Psoas muscle (tissue), 8 donors: ENCODE data around the gene TSC22D2. TPM values are rescaled to one million over a fixed set of nuclear protein-coding genes. Genes with fewer than 3 reads are reported as not detected.
A peak's percentile ranks its signal among the peaks of the same experiment; 100 is the strongest.

ENCODE experiments used
- ATAC-seq, 4 donors: fragments of 200-7000 bp; cut with Tn5 transposase; one replicate each; pipeline ENCODE4 v1.9.1; 2020; ENCODE audit warnings: moderate library complexity in 3 of 4, mild to moderate bottlenecking in 2 of 4
- DNase-seq, 2 donors: peaks; one replicate each; pipeline ENCODE4 v3.0.0-alpha.2; 2020
- H3K27ac ChIP-seq: fragments of 200-600 bp; one replicate; pipeline ENCODE4 v1.8.0; 2022
- H3K27me3 ChIP-seq, 3 donors: fragments of 200-600 bp in 1 of 3; one replicate each; pipeline versions ENCODE4 v1.6.1 to v1.8.0; 2013 to 2022; ENCODE audit warnings: low read length in 2 of 3, mild to moderate bottlenecking in 2 of 3, moderate library complexity in 1 of 3; ENCODE audit not compliant: insufficient read depth in 3 of 3
- H3K36me3 ChIP-seq, 2 donors: fragments of 200-600 bp in 1 of 2; one replicate each; pipeline versions ENCODE4 v1.6.1 to v1.8.0; 2013 to 2022; ENCODE audit warnings: low read depth in 1 of 2, mild to moderate bottlenecking in 1 of 2, moderate library complexity in 1 of 2; ENCODE audit not compliant: insufficient read depth in 1 of 2
- H3K4me1 ChIP-seq: fragments of 200-600 bp; one replicate; pipeline ENCODE4 v1.8.0; 2022
- H3K4me3 ChIP-seq: fragments of 200-600 bp; one replicate; pipeline ENCODE4 v1.8.0; 2022; ENCODE audit warnings: mild to moderate bottlenecking
- H3K9me3 ChIP-seq: fragments of 200-600 bp; one replicate; pipeline ENCODE4 v1.8.0; 2022
- WGBS, 3 donors: extraction: QIAGEN DNeasy Blood & Tissue Kit; methylation state at CpG; one replicate each; pipeline versions ENCODE4 v1.1.6 to v1.1.7; 2013; 5-methylcytosine and 5-hydroxymethylcytosine counted together
- intact Hi-C, 2 donors: fragments of 100-400 bp; cut with DNase I; formaldehyde crosslinking; loops; one replicate each; pipeline versions ENCODE4 v1.11.0 to v1.14.2; 2022
- polyA plus RNA-seq, 3 donors: library from polyadenylated mRNA; stranded (reverse); fragments of 200-250 nt; gene quantifications; one replicate each; pipeline ENCODE4 v1.2.3, GENCODE V29; 2013
- total RNA-seq, 4 donors: library from RNA; stranded (reverse); fragmentation: NEBNext Ultra II Directional in 2 of 4; extraction: Animal tissue kit (Norgen Biotek cat#: 25700) in 2 of 4; gene quantifications; one replicate each; pipeline versions ENCODE4 v1.2.1 to v1.2.4, GENCODE V29; 2021 to 2023
- TF ChIP-seq, protein P1 (sequence below): fragments of 200-600 bp; IDR thresholded peaks from one replicate; pipeline ENCODE4 v1.8.0; 2022; ENCODE audit warnings: antibody characterized with exemption
- donor health status: healthy with polysubstance abuse.
- donor health status: DM: no; HTN: no; CAD: no; lungs with moderate emphysema.
- donor health status: Bipolar disorder and iron deficiency.
- donor health status: healthy.
- donor health status: DM: yes; HTN: yes; CAD: no.
- donor health status: DM: no; HTN: no; CAD: no.
- donor health status: DM: no; HTN: no; CAD: no.
- donor health status: DM: yes; HTN: yes; CAD: no.

Gene TSC22D2
- total and polyA plus RNA-seq, 7 donors, result 10.4 to 63.6 (median 29.7) TPM

DNA sequence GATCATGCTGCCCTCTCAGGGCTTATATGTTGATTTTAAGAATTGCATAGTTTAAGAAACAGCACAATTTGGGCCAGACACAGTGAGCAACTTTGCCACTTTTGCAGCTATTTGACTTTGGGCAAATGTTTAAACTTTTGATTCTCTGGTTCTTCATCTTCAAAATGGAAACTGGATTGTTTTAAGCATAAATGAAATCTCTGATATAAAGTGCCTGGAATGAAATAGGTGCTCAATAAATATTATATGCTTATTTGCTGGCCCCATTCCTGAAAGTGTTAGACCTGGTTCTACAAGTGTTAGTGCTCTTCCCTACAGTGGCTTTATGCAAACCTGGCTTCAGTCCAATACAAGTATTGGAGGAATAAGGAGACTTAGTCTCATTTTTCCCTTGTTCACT lies 33.1 kb upstream of the TSC22D2 start:
- no peak for DNase-seq
- intact Hi-C loops, result loop anchor here (5.0 kb wide), 2 partner anchors 32 to 73 kb away; partner anchors contain the start of gene TSC22D2 (in 1 of the 2)
- H3K4me3 ChIP-seq, result no peak overlapping the region
- ATAC-seq, result no peak
- TF ChIP-seq, protein P1, sequence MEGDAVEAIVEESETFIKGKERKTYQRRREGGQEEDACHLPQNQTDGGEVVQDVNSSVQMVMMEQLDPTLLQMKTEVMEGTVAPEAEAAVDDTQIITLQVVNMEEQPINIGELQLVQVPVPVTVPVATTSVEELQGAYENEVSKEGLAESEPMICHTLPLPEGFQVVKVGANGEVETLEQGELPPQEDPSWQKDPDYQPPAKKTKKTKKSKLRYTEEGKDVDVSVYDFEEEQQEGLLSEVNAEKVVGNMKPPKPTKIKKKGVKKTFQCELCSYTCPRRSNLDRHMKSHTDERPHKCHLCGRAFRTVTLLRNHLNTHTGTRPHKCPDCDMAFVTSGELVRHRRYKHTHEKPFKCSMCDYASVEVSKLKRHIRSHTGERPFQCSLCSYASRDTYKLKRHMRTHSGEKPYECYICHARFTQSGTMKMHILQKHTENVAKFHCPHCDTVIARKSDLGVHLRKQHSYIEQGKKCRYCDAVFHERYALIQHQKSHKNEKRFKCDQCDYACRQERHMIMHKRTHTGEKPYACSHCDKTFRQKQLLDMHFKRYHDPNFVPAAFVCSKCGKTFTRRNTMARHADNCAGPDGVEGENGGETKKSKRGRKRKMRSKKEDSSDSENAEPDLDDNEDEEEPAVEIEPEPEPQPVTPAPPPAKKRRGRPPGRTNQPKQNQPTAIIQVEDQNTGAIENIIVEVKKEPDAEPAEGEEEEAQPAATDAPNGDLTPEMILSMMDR, result no peak
- peaks cover 30% of the 10 kb centered on the region for H3K4me1 ChIP-seq
- H3K27me3 ChIP-seq, result no peaks in the 10 kb centered on the region
- no peak overlapping the region for H3K27ac ChIP-seq
- H3K9me3 ChIP-seq, result no peaks in the 10 kb centered on the region
- no peaks in the 10 kb centered on the region for H3K36me3 ChIP-seq

DNA sequence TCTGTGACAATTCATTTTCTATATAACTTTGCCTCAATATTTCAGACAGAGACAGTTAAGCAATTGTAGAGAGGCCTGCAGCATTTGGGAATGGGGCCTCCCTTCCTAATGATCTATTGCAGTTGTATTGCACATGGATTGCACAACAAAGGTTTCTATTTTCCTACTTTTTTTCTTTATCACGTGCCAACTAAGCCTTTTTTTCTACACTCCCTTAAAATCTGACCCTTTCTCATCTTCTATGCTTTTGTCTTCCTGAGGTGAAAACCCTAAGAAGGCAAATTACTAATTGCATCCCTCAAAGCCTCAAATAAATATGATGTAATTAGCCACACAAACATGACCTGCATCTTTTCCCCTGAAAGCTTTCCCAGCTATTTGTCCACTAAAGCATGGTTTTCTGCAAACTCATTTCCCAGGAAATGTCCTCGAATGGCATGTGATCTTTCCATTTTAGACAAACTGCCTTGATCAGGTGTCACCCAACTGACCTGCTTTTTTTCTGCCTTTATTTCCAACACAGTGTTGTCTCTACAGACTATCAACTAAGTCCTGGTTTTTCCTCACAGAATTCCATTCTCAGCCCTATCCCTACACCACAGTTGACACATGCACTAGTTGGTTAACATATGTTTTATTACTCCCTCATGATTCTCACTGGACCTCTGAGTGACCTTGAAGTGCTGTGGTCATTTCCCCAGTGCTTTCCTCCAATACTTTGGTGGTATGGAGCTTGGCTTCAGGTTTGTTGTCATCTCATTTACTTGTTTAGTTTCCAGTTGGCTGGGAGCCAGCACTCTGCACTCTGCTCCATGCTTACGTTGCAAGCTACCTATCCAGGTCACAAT lies 31.9 kb upstream of the TSC22D2 start:
- DNase-seq, result no peak
- TF ChIP-seq, protein P1, result no peak
- H3K27ac ChIP-seq, result peak overlapping the region; percentile 30

DNA sequence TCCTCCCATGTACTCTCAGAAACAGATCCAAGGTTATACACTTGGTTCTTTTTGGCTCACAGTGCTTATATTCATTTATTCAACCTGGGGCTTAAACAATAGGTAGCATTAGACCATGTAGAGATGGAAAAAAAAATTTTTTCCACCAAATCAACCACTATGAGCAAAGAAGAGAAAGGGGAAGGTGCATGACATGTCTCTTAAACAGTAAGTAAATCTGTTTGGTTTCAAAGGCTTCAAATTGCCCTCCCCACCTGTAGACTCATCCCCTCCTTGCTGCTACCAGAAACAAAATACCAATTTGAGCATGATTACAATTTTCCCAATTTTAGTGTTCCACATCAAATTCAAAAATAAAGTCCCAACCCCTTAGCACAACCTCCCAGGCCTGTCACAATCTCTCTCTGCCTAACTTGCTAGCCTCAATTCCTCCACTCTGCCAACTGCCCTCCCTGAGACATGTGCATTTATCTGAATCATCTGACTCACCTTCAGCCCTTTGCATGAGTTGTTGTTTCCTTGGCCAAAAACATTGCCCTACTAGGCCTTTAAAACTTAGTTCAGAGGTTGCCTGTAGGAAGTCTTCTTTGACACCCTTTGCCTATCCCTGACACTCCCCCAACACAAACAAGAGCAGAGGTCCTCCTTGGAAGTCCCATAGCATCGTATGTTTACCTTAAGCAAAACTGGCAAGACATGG lies 30.3 kb upstream of the TSC22D2 start:
- intact Hi-C loops, result loop anchor here in 1 of 2 donors (5.0 kb wide), 1 partner anchor 75 kb away; no protein-coding TSS in a partner anchor
- WGBS, 3 donors, result 83 to 90% (median 88%) methylated on average over 1 of the region's 1 CpG
- no peaks in the 10 kb centered on the region for H3K9me3 ChIP-seq
- TF ChIP-seq, protein P1, result no peak
- peaks cover 14% of the 10 kb centered on the region for H3K4me1 ChIP-seq
- H3K27me3 ChIP-seq, result no peaks in the 10 kb centered on the region
- DNase-seq (no peak), ATAC-seq (no peak)
- H3K36me3 ChIP-seq, result no peaks in the 10 kb centered on the region
- no peak overlapping the region for H3K27ac ChIP-seq
- no peak overlapping the region for H3K4me3 ChIP-seq

More for the DNA sequence above, 31.9 kb upstream of the TSC22D2 start:
- no peaks in the 10 kb centered on the region for H3K9me3 ChIP-seq
- H3K4me3 ChIP-seq, result no peak overlapping the region
- 14 to 27% (median 17%) methylated on average over 3 of the region's 3 CpGs for WGBS, 3 donors
- no peaks in the 10 kb centered on the region for H3K36me3 ChIP-seq
- ATAC-seq, result peak in 1 of 4 donors; percentile 15
- H3K27me3 ChIP-seq, result no peaks in the 10 kb centered on the region
- peaks cover 18% of the 10 kb centered on the region for H3K4me1 ChIP-seq
- intact Hi-C loops, result loop anchor here in 1 of 2 donors (5.0 kb wide), 1 partner anchor 74 kb away; no protein-coding TSS in a partner anchor

- no peak for ATAC-seq
- H3K9me3 ChIP-seq, result no peaks in the 10 kb centered on the region
- 93 to 96% (median 95%) methylated on average over 6 of the region's 6 CpGs for whole genome bisulfite sequencing, 3 donors
- no peak overlapping the region for H3K27ac ChIP-seq
- H3K27me3 ChIP-seq, result no peaks in the 10 kb centered on the region
- H3K4me3 ChIP-seq, result no peak overlapping the region
- intact Hi-C loops, result loop anchor here in 1 of 2 donors (5.0 kb wide), 1 partner anchor 76 kb away; no protein-coding TSS in a partner anchor
- DNase-seq, result no peak
- peaks cover 14% of the 10 kb centered on the region for H3K4me1 ChIP-seq
- TF ChIP-seq, protein P1, result no peak
- H3K36me3 ChIP-seq, result no peaks in the 10 kb centered on the region
Observed at GRCh38 chr3:150378301-150378748, 29.8 kb upstream of the TSC22D2 start.
